Stomach (tissue), 9 donors: ENCODE results near the gene ARFIP1. TPM values are rescaled to one million over a fixed set of nuclear protein-coding genes. Genes with fewer than 3 reads are reported as not detected.

Experiments used
- DNase-seq, 2 donors: peaks; one replicate each; pipeline versions ENCODE4 v3.0.0 to v3.0.0-alpha.2; 2013 to 2019
- H3K27ac ChIP-seq, 5 donors: fragments of 200-600 bp in 4 of 5; sonication (generic) in 4 of 5; one replicate each; pipeline ENCODE4 v1.5.1; 2013 to 2019; ENCODE audit warnings: mild to moderate bottlenecking in 1 of 5, moderate library complexity in 1 of 5
- H3K27me3 ChIP-seq, 3 donors: fragments of 200-600 bp; sonication (generic); one replicate each; pipeline ENCODE4 v1.5.1; 2017 to 2019; ENCODE audit warnings: mixed run types in 1 of 3
- H3K36me3 ChIP-seq, 4 donors: fragments of 200-600 bp; sonication (generic); 1 replicate in 3 of 4; 2 replicates in 1 of 4; pipeline ENCODE4 v1.5.1; 2016 to 2019
- H3K4me1 ChIP-seq, 4 donors: fragments of 200-600 bp; sonication (generic); one replicate each; pipeline ENCODE4 v1.5.1; 2016 to 2019
- H3K4me3 ChIP-seq, 4 donors: fragments of 200-600 bp; sonication (generic) in 3 of 4; one replicate each; pipeline ENCODE4 v1.5.1; 2016 to 2019; ENCODE audit warnings: mild to moderate bottlenecking in 1 of 4
- H3K9me3 ChIP-seq, 4 donors: fragments of 200-600 bp; sonication (generic); one replicate each; pipeline ENCODE4 v1.5.1; 2016 to 2019
- CTCF ChIP-seq, 7 experiments: fragments of 450-650 bp in 4 of 7; fragments of 200-600 bp in 3 of 7; sonication (generic) in 3 of 7; IDR thresholded peaks; one replicate each; pipeline ENCODE4 v1.5.1; 2016 to 2019; ENCODE audit warnings: antibody characterized with exemption in 7 of 7, control low read depth in 2 of 7, mild to moderate bottlenecking in 1 of 7
- EP300 ChIP-seq: sonication (generic); formaldehyde crosslinking; IDR thresholded peaks from one replicate; pipeline ENCODE4 v1.6.1; 2017; ENCODE audit warnings: antibody characterized with exemption
- POLR2A ChIP-seq, 4 donors: fragments of 450-650 bp; IDR thresholded peaks; one replicate each; pipeline ENCODE4 v1.6.1; 2016; ENCODE audit warnings: antibody characterized with exemption in 4 of 4, control low read depth in 2 of 4, mild to moderate bottlenecking in 1 of 4, moderate library complexity in 1 of 4
- POLR2AphosphoS5 ChIP-seq, 3 donors: sonication (generic); formaldehyde crosslinking; IDR thresholded peaks; one replicate each; pipeline ENCODE4 v1.6.1; 2016; ENCODE audit warnings: antibody characterized with exemption in 3 of 3
- WGBS, 5 donors: extraction: QIAGEN DNeasy Blood & Tissue Kit in 3 of 5; methylation state at CpG; one replicate each; pipeline versions ENCODE4 v1.1.5 to v1.1.7; 2013 to 2018; 5-methylcytosine and 5-hydroxymethylcytosine counted together
- intact Hi-C: fragments of 100-400 bp; cut with DNase I; formaldehyde crosslinking; loops from one replicate; pipeline ENCODE4 v1.15.1; 2023; ENCODE audit warnings: low total_unique reads
- polyA plus RNA-seq, 3 donors: library from polyadenylated mRNA; stranded (reverse); fragments of 200-250 nt; gene quantifications; one replicate each; pipeline ENCODE4 v1.2.3, GENCODE V29; 2013
- total RNA-seq, 5 donors: library from RNA; depleted of rRNA; stranded (reverse); fragments of >200 nt; gene quantifications; one replicate each; pipeline versions ENCODE4 v1.1.0 to v1.2.3, GENCODE V29; 2014 to 2016
- donor health status: healthy with polysubstance abuse.
- donor health status: Bipolar disorder and iron deficiency.
- donor health status: healthy.

The ARFIP1 gene
- total and polyA plus RNA-seq, 8 donors: 15.3 to 103 (median 39.4) TPM

GRCh38 chr4:152875261-152875660 lies 95.5 kb downstream of the ARFIP1 start:
- no peak for TF ChIP-seq EP300
- TF ChIP-seq CTCF (IDR thresholded peaks at IDR 0.05): no peak
- intact Hi-C loops: no loop called here
- H3K36me3 ChIP-seq: peaks cover 0 to 59% (median 49%) of the 10 kb centered on the region in 4 donors
- H3K4me3 ChIP-seq: no peak overlapping the region
- no peak overlapping the region for H3K27ac ChIP-seq
- H3K4me1 ChIP-seq: no peaks in the 10 kb centered on the region
- H3K9me3 ChIP-seq: peaks cover 0 to 7% (median 3%) of the 10 kb centered on the region in 4 donors
- no peak for DNase-seq
- H3K27me3 ChIP-seq: no peaks in the 10 kb centered on the region

GRCh38 chr4:152877868-152878267 lies 98.1 kb downstream of the ARFIP1 start:
- WGBS, 5 donors: 95 to 100% (median 100%) methylated on average over 1 of the region's 1 CpG
- Histone ChIP-seq H3K4me3 (no peak overlapping the region), H3K9me3 (peaks cover 0 to 7% (median 3%) of the 10 kb centered on the region in 4 donors), H3K4me1 (no peaks in the 10 kb centered on the region), H3K27me3 (no peaks in the 10 kb centered on the region), H3K27ac (no peak overlapping the region), H3K36me3 (peaks cover 0 to 54% (median 46%) of the 10 kb centered on the region in 4 donors)
- no peak for TF ChIP-seq EP300
- no peak for TF ChIP-seq POLR2A (IDR thresholded peaks at IDR 0.05)
- no peak for TF ChIP-seq POLR2AphosphoS5 (IDR thresholded peaks at IDR 0.05)
- no peak for TF ChIP-seq CTCF (IDR thresholded peaks at IDR 0.05)
- intact Hi-C loops: no loop called here
- no peak for DNase-seq

- Histone ChIP-seq H3K36me3 (peaks cover 0 to 50% (median 44%) of the 10 kb centered on the region in 4 donors), H3K4me1 (no peaks in the 10 kb centered on the region), H3K9me3 (peaks cover 0 to 7% (median 3%) of the 10 kb centered on the region in 4 donors), H3K27me3 (no peaks in the 10 kb centered on the region), H3K27ac (no peak overlapping the region), H3K4me3 (no peak overlapping the region)
- no peak for TF ChIP-seq POLR2A (IDR thresholded peaks at IDR 0.05)
- no peak for TF ChIP-seq EP300
- TF ChIP-seq POLR2AphosphoS5 (IDR thresholded peaks at IDR 0.05): no peak
- TF ChIP-seq CTCF (IDR thresholded peaks at IDR 0.05): no peak
- no peak for DNase-seq
- WGBS, 5 donors: 88 to 96% (median 91%) methylated on average over 2 of the region's 2 CpGs
- intact Hi-C loops: no loop called here
These were observed 100.5 kb downstream of the ARFIP1 start for GRCh38 chr4:152880263-152880662.

GRCh38 chr4:152881974-152882373 lies 102.2 kb downstream of the ARFIP1 start:
- no peaks in the 10 kb centered on the region for H3K27me3 ChIP-seq
- TF ChIP-seq POLR2AphosphoS5 (IDR thresholded peaks at IDR 0.05) (no peak), POLR2A (IDR thresholded peaks at IDR 0.05) (no peak), CTCF (IDR thresholded peaks at IDR 0.05) (no peak), EP300 (no peak)
- H3K4me1 ChIP-seq: no peaks in the 10 kb centered on the region
- intact Hi-C loops: no loop called here
- H3K4me3 ChIP-seq: no peak overlapping the region
- WGBS, 5 donors: 85 to 96% (median 88%) methylated on average over 1 of the region's 1 CpG
- no peak for DNase-seq
- peaks cover 0 to 41% (median 34%) of the 10 kb centered on the region in 4 donors for H3K36me3 ChIP-seq
- no peak overlapping the region for H3K27ac ChIP-seq
- H3K9me3 ChIP-seq: peaks cover 0 to under 1% (median 0%) of the 10 kb centered on the region in 4 donors
